Mucosa of rectum (tissue), 2 donors: ENCODE data around the gene SLC8A1.

Source experiments
- H3K27ac ChIP-seq, 2 donors: one replicate each; pipeline ENCODE4 v1.7.0; 2013; ENCODE audit warnings: inconsistent platforms in 2 of 2, low read depth in 2 of 2, low read length in 2 of 2
- H3K27me3 ChIP-seq, 2 donors: one replicate each; pipeline ENCODE4 v1.7.0; 2013; ENCODE audit warnings: low read length in 2 of 2; ENCODE audit not compliant: control insufficient read depth in 2 of 2, insufficient read depth in 2 of 2
- H3K36me3 ChIP-seq, 2 donors: one replicate each; pipeline ENCODE4 v1.7.0; 2013; ENCODE audit warnings: low read length in 2 of 2; ENCODE audit not compliant: control insufficient read depth in 2 of 2, insufficient read depth in 2 of 2
- H3K4me1 ChIP-seq, 2 donors: one replicate each; pipeline ENCODE4 v1.7.0; 2013; ENCODE audit warnings: low read length in 2 of 2, mild to moderate bottlenecking in 1 of 2; ENCODE audit not compliant: control insufficient read depth in 2 of 2, insufficient read depth in 2 of 2
- H3K4me3 ChIP-seq, 2 donors: one replicate each; pipeline ENCODE4 v1.7.0; 2013; ENCODE audit warnings: low read length in 2 of 2
- H3K9ac ChIP-seq, 2 donors: one replicate each; pipeline ENCODE4 v1.7.0; 2013; ENCODE audit warnings: low read length in 2 of 2, low read depth in 1 of 2, mild to moderate bottlenecking in 1 of 2
- H3K9me3 ChIP-seq, 2 donors: one replicate each; pipeline ENCODE4 v1.7.0; 2013; ENCODE audit warnings: low read length in 2 of 2; ENCODE audit not compliant: control insufficient read depth in 2 of 2
- donor health status: healthy.
- donor health status: Normal muscosa, but diverticular disease.

SLC8A1 gene

DNA sequence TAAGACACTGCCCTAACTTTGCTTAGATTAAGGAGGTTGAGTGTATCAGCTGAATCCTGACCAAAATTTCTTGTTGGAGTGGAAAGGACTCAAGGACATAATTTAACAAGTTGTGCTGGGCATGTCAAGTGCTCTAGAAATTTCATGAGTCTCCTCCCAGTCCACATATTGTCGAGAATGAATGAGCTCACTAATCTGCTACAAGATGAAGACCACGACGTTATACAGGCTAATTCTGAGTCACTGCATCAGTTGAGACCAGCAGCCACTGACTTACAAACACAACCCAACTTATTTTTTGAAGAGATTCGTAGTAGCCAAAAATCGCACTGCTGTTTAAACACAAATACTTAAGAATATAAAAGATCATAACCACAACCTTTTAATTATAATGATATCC, 28.7 kb upstream of the SLC8A1 start:
- no peak overlapping the region for H3K4me3 ChIP-seq
- H3K4me1 ChIP-seq = no peaks in the 10 kb centered on the region
- H3K27ac ChIP-seq = peak overlapping the region in 1 of 2 donors; percentile 28
- H3K9ac ChIP-seq = no peak overlapping the region
- no peaks in the 10 kb centered on the region for H3K9me3 ChIP-seq
- no peaks in the 10 kb centered on the region for H3K36me3 ChIP-seq
- no peaks in the 10 kb centered on the region for H3K27me3 ChIP-seq

GRCh38 chr2:40480073-40480472, 28.2 kb upstream of the SLC8A1 start:
- H3K36me3 ChIP-seq = no peaks in the 10 kb centered on the region
- no peak overlapping the region for H3K4me3 ChIP-seq
- H3K27me3 ChIP-seq = no peaks in the 10 kb centered on the region
- H3K4me1 ChIP-seq = no peaks in the 10 kb centered on the region
- no peaks in the 10 kb centered on the region for H3K9me3 ChIP-seq
- H3K9ac ChIP-seq = no peak overlapping the region
- peak overlapping the region in 1 of 2 donors; percentile 28 for H3K27ac ChIP-seq

DNA sequence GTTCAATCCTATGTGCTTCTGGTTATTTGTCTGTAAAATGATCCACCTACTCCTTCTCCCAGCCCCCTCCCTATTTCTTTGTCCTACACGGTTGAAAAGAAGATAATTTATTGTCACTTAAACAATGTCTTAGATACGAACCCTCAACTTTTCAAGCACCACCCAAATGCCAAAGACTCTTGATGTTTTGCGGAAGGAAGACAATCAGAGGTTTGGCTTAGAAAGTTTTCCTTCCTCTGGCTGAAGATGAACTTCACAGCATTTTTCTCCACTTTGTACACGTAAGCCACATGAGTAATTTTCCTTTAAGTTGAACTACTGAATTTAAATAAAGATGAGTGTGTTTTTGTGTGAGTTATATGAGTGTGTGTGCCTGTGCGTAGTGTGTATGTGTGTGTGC, 25.5 kb upstream of the SLC8A1 start:
- Histone ChIP-seq H3K27me3 (no peaks in the 10 kb centered on the region), H3K9ac (no peak overlapping the region), H3K36me3 (no peaks in the 10 kb centered on the region), H3K4me1 (no peaks in the 10 kb centered on the region), H3K4me3 (no peak overlapping the region), H3K27ac (no peak overlapping the region), H3K9me3 (no peaks in the 10 kb centered on the region)

- Histone ChIP-seq H3K36me3 (no peaks in the 10 kb centered on the region), H3K27me3 (no peaks in the 10 kb centered on the region), H3K4me3 (no peak overlapping the region), H3K27ac (no peak overlapping the region), H3K9me3 (no peaks in the 10 kb centered on the region), H3K4me1 (no peaks in the 10 kb centered on the region), H3K9ac (no peak overlapping the region)
These were observed 24.5 kb upstream of the SLC8A1 start for GRCh38 chr2:40476436-40476835.

- H3K36me3 ChIP-seq = no peaks in the 10 kb centered on the region
- H3K27ac ChIP-seq = no peak overlapping the region
- H3K9ac ChIP-seq = no peak overlapping the region
- no peaks in the 10 kb centered on the region for H3K4me1 ChIP-seq
- H3K4me3 ChIP-seq = no peak overlapping the region
- H3K27me3 ChIP-seq = no peaks in the 10 kb centered on the region
- no peaks in the 10 kb centered on the region for H3K9me3 ChIP-seq
These were observed 22.4 kb upstream of the SLC8A1 start for GRCh38 chr2:40474306-40474705.

- no peaks in the 10 kb centered on the region for H3K9me3 ChIP-seq
- no peaks in the 10 kb centered on the region for H3K27me3 ChIP-seq
- no peak overlapping the region for H3K9ac ChIP-seq
- no peak overlapping the region for H3K4me3 ChIP-seq
- H3K27ac ChIP-seq = no peak overlapping the region
- H3K4me1 ChIP-seq = no peaks in the 10 kb centered on the region
- H3K36me3 ChIP-seq = no peaks in the 10 kb centered on the region
These were observed 20.0 kb upstream of the SLC8A1 start for GRCh38 chr2:40471866-40472265.

DNA sequence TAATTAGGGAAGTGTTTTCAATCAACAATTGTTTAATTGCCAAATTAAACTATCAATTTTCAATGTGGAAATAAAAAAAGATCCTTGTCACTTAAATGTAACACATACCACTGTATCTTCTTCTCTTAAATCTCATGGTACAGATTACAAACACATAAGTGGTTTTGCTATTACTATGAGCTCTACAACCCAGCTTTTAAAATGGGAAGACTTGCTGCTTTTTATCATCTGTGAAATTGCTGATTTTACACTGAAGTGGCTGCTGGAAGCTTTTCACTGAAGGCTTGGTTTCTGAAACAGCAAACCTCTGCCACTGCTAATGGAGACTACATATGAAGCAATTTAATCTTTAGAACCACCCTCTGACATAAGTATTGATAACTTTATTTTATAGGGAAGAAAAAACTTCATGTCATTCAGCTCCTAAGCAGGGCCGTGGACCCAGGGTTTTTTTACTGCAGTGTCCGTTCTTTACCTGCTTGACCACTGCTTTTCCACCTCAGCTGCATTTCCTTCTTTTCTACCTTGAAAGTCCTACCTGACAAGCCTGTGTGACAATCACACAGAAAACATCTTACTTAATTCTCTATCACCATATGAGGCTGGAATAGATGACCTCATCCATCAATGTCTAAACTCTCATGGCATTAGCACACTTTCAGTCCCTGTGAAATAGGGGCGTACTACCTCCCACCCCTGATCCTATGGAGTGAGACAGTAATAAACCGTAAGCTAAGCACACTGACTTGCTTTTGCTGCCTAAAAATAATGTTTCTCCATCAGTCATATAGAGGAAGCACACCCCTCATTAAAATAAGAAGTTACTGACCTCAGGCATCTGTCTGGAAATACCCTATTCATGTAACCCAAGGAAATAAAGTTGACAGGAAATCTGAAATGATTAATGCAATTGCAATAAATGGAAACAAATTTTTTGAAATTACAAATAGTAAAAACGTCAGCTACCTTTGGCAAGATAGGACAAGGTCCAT, 19.2 kb upstream of the SLC8A1 start:
- Histone ChIP-seq H3K27me3 (no peaks in the 10 kb centered on the region), H3K4me1 (no peaks in the 10 kb centered on the region), H3K4me3 (no peak overlapping the region), H3K27ac (no peak overlapping the region), H3K36me3 (no peaks in the 10 kb centered on the region), H3K9ac (no peak overlapping the region), H3K9me3 (no peaks in the 10 kb centered on the region)

DNA sequence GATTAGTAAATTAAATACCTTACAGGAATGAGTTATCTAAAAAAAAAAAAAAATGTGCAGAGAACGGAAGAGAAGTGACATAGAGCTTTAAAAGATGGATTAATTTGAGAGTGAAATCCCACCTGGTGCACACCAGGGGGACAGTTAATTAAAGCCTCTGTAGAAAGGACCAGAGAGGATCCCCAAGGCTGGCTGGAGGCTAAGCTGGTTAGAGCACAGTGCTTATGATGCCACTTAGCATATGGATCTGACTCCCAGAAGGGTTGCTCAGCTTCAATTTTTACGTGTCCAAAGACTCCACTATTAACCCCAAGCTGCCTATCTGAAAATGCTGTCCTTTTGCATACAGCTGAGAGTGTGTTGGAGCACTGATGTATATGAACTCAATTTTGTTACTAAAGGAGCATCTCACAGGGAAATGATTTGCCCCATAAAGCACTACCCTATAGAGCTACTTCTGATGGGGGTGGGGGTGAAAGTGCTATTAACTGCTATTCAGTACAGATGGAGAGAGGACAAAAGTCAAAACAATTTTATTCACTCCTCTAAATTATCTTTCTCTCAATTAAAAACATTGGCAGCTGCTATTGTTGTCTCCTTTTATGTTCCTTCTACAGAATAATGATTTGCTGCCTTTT, 15.2 kb upstream of the SLC8A1 start:
- no peak overlapping the region for H3K27ac ChIP-seq
- no peak overlapping the region for H3K4me3 ChIP-seq
- H3K9me3 ChIP-seq = no peaks in the 10 kb centered on the region
- no peaks in the 10 kb centered on the region for H3K4me1 ChIP-seq
- no peaks in the 10 kb centered on the region for H3K36me3 ChIP-seq
- H3K27me3 ChIP-seq = no peaks in the 10 kb centered on the region
- H3K9ac ChIP-seq = no peak overlapping the region

DNA sequence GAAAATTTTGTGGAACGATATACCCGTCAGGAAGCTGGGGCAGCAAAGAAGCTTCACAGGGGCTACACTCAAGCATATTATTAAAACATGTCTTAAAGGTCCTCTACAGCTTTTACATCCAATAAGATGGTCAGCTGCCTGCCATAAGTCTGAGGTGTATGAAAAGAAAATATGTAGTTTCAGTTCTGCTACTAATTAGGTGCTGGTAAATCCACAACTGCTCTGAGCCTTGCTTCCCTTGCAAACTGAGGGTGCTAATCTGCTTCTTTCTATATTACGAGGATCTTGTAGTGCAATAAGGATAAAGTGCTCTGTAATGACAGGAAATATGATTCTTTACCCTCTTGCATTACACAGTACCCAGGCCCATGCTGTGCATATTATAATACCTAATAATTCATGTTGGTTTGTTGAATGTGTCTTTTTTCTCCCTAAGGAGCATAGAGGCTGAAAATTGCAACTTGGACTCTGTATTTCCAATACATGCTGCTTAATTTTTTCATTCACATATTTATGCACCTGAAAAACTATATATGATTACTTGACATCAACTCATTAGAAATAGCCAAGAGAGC, 14.5 kb upstream of the SLC8A1 start:
- H3K27ac ChIP-seq = no peak overlapping the region
- no peaks in the 10 kb centered on the region for H3K9me3 ChIP-seq
- H3K4me1 ChIP-seq = no peaks in the 10 kb centered on the region
- no peak overlapping the region for H3K9ac ChIP-seq
- H3K36me3 ChIP-seq = no peaks in the 10 kb centered on the region
- no peak overlapping the region for H3K4me3 ChIP-seq
- H3K27me3 ChIP-seq = no peaks in the 10 kb centered on the region

DNA sequence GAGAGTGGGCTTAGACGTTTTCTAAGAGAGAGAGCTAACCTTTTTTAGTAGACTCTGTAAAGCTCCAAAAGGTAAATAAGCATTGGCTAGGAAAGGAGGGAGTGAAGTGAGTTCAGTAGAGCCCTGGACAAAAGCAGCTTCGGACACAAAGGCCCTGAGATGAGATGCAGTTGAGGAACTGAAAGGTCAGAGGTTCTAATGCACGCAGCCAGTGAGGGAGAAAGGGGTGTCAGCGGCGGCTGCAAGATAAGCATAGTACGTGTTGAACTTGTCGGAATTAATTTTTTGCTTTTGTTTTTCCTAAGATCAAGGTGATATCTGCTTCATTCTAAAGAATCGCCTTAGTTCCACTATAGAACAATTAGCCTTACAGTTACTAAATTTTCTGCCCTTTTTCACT, 11.2 kb upstream of the SLC8A1 start:
- Histone ChIP-seq H3K4me3 (no peak overlapping the region), H3K27me3 (no peaks in the 10 kb centered on the region), H3K36me3 (no peaks in the 10 kb centered on the region), H3K9ac (no peak overlapping the region), H3K9me3 (no peaks in the 10 kb centered on the region), H3K4me1 (no peaks in the 10 kb centered on the region), H3K27ac (no peak overlapping the region)
